Kidney tubule cell (primary cell): ENCODE results near the gene CLIC3.

Experiments
- DNase-seq: peaks from one replicate; pipeline ENCODE4 v3.0.0-alpha.2; 2018; ENCODE audit warnings: low spot score

Gene CLIC3

DNA sequence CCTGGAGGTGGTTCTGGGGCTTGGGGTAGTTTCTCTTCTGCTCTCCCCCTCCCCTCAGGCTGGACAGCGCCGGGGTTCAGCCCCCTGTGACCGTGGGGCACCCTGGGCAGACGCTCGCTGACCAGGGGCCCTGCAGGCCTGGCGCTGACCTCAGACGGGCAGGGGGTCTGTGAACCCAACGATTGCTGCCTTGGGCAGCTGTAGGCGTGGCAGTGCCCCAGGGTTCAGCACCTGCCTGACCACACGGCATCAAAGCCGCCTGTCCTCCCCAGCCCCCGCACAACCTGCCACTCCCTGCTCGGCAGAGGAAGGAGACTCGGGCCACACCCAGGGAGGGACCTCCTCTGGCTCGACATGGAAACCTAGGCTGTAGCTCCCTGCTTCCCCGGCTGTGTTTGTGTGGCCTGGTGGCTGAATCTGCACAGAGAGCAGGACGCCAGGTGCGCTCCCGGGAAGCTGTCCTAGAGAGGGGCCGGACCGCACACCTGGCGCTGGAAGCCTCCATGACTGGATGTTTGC, 32.1 kb downstream of the CLIC3 start:
- no peak for DNase-seq

DNA sequence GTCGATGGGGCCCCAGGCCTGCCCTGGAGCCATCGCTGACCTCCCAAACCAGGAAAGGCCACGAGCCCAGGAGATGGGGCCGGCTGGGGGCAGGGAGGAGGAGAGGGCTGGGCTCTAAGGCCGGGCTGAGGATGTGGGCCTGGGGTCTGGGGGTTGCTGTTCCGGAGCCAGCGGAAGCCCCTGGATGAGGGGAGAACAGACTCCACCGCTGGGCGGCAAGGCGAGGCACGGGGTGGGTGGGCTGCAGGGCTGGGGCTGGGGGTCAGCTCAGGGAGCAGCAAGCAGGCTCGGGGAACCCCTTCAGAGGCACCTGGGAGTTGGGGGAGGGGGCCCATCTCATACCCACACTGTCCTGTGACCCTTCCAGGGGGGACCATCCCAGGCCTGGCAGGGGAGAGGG, 32.6 kb downstream of the CLIC3 start:
- no peak for DNase-seq

- DNase-seq = no peak
Measured at GRCh38 chr9:136963341-136963740, 33.0 kb downstream of the CLIC3 start.

GRCh38 chr9:136962701-136963248, 33.6 kb downstream of the CLIC3 start:
- DNase-seq = no peak

- no peak for DNase-seq
Measured at GRCh38 chr9:136962163-136962562, 34.2 kb downstream of the CLIC3 start.

- no peak for DNase-seq
Measured at GRCh38 chr9:136961279-136962065, 34.9 kb downstream of the CLIC3 start.

DNA sequence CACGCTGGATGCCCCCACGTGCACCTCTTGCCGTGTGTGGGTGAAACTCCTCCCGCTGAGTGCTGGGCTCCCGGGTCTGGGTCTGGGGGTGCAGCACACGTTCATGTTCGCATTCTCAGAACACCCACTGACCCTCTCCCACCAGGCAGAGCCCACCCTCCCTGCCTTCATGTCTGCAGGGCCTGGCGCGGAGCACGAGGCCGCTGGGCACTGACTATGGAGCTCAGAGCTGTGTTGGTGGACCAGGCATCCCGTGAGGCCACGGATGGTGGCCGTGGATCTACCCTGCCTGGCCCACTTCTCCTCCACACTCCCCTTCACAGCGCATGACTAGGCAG, 35.5 kb downstream of the CLIC3 start:
- DNase-seq = no peak

- DNase-seq = no peak
Measured at GRCh38 chr9:136960212-136960937, 36.0 kb downstream of the CLIC3 start.

DNA sequence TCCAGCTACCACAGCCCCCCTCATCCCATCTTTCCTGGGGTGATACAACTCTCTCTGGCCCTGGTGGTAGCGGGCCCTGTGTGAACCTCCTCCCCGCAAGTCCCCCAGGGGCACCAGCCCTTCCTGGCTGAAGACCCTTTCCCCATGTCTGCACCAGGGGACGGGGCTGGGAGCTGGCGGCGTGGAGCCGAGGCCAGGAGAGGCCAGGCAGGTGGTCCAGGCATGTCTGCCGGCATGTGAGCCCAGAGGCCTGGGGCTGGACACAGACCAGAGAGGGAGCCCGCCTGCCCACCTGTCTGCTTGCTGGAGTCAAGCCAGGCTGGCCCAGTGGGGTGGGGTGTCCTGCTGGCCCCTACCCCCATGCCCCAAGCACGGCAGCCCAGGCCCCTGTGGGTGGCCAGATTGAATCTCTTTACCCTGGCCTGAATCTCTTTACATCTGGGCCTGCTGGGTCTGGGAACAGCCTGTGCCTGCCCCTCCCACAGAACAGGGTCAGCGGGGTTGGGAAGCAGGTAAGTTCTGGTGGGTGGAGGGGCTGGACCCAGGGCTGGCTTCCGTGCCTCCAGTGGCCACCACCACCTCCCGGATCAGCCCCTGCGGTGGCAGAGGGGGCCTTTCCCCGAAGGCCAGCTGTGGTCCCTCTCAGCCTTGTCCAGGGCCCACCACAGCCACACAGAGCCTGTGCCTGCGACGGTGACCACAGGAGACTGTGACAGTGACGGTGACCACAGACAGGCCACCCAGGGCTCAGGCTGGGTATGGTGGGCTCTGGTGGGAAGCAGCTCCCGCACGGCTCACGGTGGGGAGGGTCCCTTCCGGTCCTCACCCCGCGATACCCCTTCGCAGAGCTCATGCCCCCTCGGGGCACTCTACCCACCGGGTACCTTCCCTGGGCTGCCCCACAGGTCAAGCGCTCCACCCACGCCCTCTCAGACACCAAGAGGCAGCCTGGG, 37.2 kb downstream of the CLIC3 start:
- DNase-seq = no peak

- DNase-seq = no peak
Measured at GRCh38 chr9:136958473-136958872, 37.9 kb downstream of the CLIC3 start.

- DNase-seq = no peak
Measured at GRCh38 chr9:136957901-136958300, 38.5 kb downstream of the CLIC3 start.

DNA sequence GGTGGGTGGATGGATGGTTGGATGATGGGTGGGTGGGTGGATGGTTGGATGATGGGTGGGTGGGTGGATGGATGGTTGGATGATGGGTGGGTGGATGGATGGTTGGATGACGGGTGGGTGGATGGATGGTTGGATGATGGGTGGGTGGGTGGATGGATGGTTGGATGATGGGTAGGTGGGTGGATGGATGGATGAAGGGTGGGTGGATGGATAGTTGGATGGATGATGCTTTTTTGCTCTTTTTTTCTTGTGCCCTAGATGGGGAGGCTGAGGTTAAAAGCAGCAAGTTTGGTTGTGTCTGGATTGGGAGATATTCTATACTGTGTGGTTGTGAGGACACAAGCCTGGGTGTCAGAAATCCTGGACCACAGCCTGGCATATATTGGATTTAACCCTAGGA, 38.9 kb downstream of the CLIC3 start:
- no peak for DNase-seq

- DNase-seq = no peak
Measured at GRCh38 chr9:136956604-136957003, 39.8 kb downstream of the CLIC3 start.

- DNase-seq = no peak
Measured at GRCh38 chr9:136955943-136956335, 40.4 kb downstream of the CLIC3 start.

DNA sequence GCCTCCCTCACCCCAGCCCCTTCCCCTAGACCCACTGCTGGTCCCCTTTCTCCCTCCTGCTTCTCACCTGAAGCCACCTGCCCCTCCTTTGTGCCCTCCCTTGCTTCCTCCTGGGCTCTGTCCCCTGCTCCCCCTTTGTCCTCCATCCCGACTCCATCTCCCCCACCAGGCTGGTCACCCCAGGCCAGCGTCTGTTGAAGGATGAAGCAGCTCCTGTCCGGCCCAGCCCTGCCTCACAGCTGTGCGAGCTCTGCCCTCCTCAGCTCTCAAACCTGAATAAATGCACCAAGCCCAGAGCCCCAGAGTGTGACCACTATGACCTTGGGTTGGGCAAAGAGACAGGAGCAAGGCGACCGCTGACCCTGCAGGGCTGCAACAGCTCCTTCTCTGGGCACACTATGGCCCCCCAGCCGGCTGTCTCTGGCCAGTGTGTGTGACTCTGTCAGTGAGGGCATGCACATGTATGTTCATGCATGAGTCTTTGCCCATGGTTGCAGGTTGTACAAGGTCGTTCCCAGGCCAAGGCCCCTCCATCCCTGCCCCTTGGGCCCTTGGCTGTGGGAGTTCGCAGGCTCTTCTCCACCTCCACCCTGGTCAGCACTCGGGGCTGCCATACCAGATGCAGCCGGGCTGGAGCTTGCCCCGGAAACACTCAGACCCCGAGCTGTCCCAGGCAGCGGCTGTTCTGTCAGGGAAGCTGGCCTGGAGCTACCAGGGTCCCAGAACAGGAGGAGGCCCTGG, 41.0 kb downstream of the CLIC3 start:
- DNase-seq = no peak

DNA sequence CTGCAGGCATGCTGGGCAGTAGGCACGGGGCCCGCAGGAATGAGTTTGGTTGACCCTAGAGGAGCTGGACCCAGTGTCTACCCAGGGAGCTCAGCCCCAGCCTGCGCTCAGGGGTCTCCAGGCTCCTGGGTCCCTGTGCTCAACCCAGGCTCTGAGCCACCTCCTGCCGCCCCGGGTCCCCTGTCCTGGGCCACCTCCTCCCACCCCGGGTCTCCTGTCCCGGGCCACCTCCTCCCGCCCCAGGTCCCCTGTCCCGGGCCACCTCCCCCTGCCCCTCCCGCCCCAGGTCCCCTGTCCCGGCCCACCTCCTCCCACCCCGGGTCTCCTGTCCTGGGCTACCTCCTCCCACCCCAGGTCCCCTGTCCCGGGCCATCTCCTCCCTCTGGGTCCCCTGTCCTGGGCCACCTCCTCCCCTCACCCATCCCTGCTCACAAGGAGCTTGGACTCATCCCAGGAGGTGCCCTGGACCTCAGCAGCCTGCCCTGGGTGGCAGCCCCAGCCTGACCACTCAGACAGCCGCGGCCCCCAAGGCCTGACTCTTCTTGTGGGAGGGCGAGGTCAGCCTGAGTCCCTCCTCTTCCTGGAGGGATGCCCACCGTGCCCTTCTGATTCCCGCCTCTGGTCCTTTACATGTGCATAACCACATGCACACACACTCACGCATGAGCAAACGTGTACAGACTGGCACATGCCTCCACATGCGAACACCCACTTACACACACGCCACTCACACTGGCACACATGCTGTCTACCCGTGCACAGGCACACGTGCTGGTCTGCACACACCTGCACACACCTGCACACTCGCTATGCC, 41.9 kb downstream of the CLIC3 start:
- DNase-seq = no peak

GRCh38 chr9:136953771-136954269, 42.5 kb downstream of the CLIC3 start:
- DNase-seq = no peak

- DNase-seq = no peak
Measured at GRCh38 chr9:136952876-136953770, 43.2 kb downstream of the CLIC3 start.

DNA sequence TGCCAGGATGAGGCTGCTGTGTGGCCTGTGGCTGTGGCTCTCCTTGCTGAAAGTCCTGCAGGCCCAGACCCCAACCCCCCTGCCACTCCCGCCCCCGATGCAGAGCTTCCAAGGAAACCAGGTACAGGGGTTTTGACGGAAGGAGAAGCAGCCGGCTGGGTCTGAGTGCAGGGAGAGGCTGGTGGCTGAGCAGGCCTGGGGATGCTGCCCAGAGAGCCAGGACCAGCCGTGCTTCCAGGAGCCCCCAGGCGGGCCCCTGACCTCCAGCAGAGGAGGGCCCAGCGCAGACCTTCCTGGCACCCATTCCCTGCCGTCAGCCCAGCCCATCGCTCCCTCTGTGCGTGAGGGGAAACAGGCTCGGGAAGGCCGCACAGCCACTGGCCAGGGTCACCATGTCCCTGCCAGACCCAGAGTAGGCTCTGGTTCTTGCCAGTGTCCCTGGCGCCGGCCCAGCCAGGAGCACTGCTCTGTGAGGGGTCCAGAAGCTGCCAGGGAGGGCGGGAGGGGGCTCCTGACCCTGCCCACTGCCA, 44.0 kb downstream of the CLIC3 start:
- DNase-seq = no peak
